Activated naive CD4-positive, alpha-beta T cell treated with Interleukin-2 at 50 U/mL for 16 hours (primary cell): ENCODE results near the gene PHYHIPL.

Experiments used
- DNase-seq: peaks from one replicate; pipeline ENCODE4 v3.0.0-alpha.2; 2020

Gene PHYHIPL

GRCh38 chr10:59258890-59259289 is 82.4 kb downstream of the PHYHIPL start:
- no peak for DNase-seq

- DNase-seq = no peak
Measured at GRCh38 chr10:59265141-59265540, 88.7 kb downstream of the PHYHIPL start.

- no peak for DNase-seq
Measured at GRCh38 chr10:59266321-59266720, 89.9 kb downstream of the PHYHIPL start.

DNA sequence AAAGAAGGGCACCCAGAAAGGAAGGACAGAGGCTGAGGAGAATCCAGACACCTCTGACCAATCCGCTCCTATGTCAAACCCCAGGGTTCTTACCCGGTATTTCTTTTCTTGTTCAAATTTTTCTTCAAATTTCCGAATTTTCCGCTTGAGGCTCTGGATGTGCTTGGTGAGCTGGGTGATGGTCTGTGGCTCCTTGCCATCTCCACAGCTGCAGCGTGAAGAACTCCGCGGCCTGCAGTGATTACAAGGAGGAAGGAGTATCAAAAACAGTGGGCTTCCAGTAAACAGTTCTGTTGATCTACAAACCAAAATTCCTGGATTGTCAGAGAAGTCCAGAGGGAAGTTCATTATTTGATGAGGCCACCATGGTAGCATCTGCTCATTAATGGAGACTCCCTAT is 92.0 kb downstream of the PHYHIPL start:
- DNase-seq = no peak

DNA sequence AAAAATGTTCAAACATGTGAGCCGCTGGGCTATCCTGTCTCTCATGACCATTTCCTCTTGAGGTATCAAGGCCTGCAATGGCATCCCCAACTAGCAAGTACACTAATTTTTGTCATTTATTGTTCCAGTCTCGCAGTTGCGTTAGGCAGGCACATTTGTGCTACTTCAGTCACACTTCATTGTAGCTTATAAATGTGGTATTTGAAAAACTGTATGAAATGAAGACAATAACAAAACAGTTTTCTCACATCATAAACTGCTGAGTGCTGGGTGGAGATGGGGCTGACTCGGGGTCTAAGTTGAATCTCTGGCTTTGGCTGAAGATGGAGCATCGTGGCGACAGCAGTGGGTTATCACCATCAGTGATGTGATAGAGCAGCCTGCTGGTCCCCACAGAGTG is 93.2 kb downstream of the PHYHIPL start:
- no peak for DNase-seq

- DNase-seq = no peak
Measured at GRCh38 chr10:59270492-59270891, 94.0 kb downstream of the PHYHIPL start.

DNA sequence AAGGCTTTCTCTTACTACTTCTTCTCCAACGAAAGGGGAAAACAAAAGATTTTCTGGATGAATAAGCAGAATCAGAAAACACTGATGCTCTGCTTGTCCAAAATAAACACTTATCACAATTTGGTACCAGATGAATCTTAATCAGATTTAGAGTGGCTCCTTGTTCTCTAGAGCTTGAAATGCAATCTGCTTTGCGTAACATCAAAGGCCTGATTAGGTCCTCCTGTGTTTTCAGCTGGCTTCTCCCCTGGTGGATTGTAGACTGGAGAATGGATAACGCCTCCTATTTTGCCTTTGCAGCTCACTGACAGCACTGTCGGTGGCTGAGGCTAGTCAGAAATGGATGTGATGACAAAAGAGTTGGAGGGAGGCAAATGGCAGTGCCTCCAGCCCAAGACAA is 94.7 kb downstream of the PHYHIPL start:
- DNase-seq = no peak

DNA sequence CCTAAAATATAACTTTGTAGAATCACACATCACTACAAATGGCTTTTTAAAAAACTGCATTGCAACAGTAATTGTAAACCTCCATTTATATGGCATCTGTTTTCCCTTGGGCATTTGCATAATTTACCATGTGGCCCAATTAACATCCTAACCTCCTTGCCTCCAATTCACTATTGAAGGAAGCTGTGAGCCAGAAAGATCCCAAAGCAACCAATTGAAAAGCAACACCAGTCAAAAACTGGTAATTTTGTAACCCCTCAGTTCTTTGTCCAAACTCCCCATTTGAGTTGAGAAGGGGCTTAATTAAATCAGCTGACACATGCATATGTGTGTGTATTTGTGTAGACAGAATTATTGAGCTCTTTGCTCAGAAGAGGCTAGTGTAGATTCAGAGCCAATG is 95.6 kb downstream of the PHYHIPL start:
- DNase-seq = no peak

DNA sequence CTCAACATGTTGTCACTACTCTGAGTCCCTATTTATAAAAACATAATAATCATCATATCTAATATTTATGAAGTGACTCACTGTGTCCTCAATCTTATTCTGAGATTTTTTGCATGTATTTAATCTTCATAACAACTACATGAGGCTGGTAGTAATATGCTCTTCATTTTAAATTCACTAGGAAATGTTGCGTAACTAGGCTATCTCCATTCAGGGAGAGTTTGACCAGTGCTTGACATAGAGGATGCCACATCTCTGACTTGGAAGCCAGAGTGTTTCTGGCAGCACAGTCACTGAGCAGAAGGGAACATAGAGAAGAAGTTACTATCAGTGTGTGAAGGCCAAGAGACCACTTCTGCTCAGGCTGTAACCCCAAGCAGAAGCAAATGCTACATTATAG is 97.0 kb downstream of the PHYHIPL start:
- DNase-seq = no peak

GRCh38 chr10:59276133-59276532 is 99.7 kb downstream of the PHYHIPL start:
- no peak for DNase-seq

DNA sequence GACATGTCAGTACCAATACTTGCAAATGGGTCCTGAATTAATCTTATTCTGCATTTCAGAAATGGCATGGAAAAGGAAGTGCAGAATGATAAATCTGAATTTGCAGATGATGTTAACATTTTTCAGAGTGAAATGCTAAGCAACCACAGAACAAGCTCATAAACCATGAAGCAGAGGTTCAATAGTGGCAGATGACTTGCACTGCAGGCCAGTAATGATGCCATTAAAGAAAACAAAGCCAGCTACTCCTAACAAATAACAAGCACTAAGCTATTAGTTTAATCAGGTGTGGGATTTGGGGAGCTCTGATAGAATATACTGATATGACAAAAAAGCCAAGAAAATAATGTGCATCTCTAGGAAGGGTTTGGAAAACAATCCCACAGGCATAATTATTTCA is 100.5 kb downstream of the PHYHIPL start:
- no peak for DNase-seq

DNA sequence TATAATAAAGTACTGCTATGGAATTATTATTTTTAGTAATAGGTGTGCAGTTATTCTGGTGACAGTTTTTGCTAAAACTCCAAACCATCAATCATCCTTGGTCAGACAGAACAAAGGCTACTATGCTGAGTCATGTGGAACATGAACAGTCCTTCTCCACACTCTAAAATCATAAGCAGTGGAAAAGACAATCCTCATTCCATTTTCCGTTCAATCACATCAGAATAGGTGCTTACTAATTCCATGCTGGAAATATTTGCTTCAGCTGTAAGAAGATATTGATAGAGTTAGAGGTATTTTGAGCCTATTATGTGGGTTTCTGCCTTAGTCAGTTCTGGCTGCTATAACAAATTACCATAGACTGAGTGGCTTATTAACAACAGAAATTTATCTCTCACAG is 103.0 kb downstream of the PHYHIPL start:
- DNase-seq = no peak

DNA sequence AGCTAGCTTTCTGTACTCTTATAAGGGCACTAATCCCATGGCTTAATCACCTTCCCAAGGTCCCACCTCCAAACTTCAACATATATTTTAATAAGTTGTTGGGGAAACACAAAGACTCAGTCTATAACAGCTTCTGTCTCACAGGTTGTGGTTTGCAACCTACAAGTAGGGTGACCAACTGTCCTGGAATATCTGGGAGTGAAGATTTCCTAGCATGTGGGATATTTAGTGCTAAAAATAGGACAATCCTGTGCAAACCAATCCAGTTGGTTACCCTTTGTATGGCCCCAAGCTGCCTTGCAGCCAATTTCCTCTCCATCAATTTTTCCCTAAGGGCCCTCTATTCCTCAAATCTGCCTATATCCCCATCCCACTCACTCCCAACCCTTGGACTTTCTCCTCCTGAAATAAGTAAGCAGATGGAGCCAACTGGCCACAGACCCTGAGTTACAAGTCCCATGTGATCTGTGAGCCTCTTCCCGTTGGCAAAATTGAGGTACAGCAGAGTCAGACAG is 103.6 kb downstream of the PHYHIPL start:
- no peak for DNase-seq

DNA sequence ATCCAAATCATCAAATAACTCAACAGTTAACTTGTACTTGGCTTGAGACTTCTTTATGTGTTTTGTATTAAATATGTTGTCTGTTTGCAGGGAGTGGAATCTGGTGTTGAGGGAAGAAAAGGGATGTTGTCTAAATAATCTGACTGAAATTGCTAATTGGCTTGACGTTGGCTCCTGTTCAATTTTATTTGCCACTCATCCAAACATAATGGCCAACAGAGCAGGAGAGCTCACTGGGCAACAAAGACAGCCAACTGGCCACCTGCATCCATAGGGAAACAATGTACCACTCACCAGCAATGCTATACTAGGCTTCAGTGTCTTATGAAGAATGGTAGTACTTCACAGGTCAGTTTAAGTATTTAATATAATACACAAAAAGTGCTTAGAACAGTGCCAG is 105.4 kb downstream of the PHYHIPL start:
- no peak for DNase-seq

DNA sequence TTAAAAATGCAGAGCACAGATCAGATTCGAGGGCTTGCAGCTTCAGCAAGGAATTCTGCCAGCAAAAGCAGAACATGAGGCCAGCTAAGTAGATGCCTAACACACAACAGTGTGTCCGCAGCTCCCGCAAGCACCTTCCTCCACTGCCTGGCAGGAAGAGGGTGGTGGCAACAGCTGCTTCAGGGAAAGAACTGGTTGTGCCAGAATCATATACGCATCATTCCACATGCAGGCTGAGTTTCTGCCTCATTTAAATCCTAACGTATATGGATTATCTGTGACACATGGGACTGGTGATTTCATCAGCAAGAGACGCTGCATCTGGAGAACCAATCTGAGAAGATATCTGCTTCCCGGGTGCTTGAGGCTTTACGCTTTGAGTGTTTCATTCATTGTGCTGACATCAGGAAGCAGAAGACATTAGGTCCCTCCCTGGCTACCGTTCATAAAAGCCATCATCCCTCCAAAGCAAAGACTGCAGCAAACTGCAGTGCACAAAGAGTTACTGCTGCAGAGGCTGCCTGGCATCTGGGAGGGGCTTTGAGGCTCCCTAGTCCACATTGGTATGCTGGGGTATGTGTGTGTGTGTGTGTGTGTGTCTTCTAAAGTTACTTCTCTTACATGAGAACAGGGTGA is 107.1 kb downstream of the PHYHIPL start:
- DNase-seq = no peak

DNA sequence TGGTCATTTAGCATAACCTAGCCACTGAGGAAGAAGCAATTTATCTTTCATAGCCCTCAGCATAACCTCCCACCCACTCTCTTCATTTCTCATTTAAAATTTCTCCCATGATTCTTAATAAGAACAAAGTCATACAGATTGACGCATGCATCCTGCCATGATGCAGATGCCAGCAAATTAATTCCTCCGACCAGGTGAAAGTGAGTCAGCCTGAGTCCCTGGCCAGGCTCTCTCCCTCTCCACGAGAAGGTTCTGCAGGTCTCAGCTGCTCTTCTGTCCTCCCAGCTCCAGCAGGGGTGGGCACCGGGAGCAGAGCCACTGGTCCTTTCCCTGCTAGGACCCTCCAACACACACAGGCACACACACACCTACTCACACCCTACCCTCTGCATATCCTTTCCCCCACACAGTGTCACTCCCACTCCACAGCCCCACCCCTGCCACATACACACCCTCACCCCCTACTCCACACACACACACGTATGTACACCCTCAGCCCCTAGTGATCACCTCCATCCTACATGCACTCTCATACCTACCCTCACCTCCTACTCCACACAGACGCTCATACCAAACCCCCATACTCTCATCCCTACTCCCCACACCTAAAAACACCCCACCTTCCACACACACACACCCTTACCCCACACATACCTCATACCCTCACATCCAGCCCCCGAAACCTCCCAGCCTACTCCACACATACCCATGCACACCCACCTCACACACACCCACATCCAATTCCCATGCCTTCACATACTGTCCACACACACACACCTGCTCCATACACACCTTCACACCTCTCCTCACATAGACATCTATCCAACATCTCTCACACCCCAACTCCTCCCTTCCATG is 107.9 kb downstream of the PHYHIPL start:
- DNase-seq = no peak

- DNase-seq = no peak
Measured at GRCh38 chr10:59285073-59285472, 108.6 kb downstream of the PHYHIPL start.

- no peak for DNase-seq
Measured at GRCh38 chr10:59285848-59286247, 109.4 kb downstream of the PHYHIPL start.

DNA sequence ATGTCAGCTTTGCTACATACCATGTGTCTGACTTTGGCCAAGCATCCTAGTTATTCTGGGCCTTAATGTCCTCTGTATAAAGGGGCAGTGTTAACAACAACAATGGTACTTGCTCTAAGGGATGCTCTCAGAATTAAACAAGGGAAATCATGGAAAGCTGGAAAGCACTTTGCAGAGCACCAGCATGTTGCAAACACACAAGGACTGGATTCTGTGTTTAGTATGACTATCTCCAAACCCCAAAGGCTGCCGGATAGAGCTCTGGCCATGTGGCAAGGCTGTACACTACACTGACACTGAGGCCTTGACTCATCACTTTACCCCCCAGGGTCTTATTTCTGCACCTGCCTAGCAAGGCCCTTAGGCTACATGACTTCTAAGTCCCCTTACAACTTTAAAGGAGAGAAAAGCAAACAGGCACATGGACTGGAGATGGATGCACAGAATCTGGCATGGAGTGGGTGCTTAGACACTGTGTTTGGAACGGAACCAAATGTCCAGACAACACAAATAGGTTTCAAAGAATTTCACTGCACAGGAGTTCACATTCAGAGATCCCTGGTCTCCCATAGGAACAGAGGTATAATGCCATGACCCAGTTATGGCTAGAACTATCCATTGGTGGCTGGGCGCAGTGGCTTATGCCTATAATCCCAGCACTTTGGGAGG is 111.3 kb downstream of the PHYHIPL start:
- no peak for DNase-seq

DNA sequence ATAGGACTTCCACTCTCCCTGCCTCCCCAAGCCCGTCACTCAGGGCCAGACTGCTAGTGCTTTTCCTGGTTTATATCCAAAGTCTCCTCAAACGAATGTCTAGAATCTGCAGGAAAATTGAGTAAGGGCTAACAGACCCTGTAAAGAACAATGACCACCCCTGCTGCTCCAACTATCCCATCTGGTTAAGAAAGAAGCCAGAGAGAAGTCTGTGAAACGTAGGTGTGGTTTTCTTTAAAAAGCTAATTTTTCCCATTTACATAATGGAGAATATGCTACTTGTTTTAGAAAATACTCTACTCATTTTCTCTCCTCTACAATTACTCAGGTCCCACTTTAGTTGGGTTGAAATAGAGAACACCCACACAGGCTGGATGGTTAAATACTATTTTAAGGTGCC is 113.4 kb downstream of the PHYHIPL start:
- no peak for DNase-seq

DNA sequence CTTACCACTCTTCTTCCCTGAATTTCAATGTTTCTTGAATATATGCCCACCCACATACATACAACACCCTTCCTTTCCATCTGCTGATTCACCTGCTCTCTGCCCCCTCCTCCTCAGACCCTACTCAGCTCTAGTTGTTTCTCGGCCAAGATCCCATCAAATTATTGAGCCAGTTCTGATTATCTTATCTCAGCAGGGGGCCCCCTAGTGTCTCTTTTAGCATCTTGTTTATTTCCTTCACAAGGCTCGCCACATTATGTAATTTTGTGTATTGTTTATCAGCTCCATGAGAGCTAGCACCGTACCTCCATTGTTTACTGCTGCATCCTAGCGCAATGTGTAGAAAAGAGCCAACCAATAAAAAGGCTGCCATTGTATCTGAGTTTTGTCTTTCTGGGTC is 114.0 kb downstream of the PHYHIPL start:
- no peak for DNase-seq
